Right forelimb (tissue), 1 donor: ENCODE measurements around the gene SPATA13.
"Not testable (repeated sequence)": the region's sequence is repeated elsewhere in the genome, so short reads cannot be mapped to it uniquely, and the experiment has no call there.

Experiments
- DNase-seq: peaks from one replicate; pipeline ENCODE4 v3.0.0-alpha.2; 2018

The SPATA13 gene

DNA sequence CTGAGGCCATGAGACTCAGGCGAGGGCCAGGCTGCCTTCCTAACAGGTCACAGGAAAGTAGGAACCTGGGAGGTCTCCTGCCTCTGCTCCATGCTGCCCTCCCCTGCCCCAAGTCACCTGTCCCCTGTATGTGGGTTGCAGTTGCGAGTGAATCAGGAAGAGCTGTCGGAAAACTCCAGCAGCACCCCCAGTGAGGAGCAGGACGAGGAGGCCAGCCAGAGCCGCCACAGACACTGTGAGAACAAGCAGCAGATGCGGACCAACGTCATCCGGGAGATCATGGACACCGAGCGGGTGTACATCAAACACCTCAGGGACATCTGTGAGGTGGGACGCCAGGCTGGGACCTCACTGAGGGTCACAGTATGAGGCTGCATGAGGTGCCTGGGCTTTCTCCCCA is 126.1 kb downstream of the SPATA13 start:
- DNase-seq = no peak

DNA sequence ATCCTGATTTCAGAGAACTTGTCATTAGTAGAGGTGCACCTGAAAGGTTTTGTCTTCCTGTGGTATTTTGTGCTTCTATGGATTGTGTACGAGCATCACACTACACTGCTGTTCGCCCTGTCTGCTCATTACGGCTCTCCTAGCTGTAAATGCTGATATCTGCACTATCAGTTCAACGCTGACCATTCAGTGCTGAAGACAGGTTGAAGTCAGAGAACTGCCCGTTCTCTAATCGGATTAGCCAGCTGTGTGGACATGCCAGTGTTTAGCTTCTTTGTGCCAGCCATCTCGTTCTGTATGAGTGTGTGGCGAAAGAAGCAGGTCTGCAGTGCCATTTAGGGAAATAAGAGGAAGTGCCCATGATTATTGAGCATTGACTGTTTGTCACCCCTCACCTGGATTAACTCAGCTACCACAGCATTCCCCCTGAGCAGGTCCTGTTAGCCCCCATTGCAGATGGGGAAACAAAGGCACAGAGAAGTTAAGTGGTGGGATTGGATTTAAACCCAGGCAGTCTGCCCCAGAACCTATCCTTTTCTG is 127.3 kb downstream of the SPATA13 start:
- no peak for DNase-seq

DNA sequence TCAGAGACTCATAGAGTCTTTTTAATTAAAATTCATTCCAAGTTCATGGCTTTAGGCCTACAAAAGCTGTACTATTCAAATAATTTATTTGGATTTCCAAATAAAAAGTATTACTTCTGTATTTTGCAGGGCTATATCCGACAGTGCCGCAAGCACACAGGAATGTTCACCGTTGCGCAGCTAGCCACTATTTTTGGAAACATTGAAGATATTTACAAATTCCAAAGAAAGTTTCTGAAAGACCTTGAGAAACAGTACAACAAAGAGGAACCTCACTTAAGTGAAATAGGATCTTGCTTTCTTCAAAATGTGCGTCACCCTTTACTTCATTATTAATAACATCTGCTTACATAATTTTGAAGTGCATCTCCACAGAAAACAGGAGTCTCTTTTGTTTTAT is 128.3 kb downstream of the SPATA13 start:
- no peak for DNase-seq

DNA sequence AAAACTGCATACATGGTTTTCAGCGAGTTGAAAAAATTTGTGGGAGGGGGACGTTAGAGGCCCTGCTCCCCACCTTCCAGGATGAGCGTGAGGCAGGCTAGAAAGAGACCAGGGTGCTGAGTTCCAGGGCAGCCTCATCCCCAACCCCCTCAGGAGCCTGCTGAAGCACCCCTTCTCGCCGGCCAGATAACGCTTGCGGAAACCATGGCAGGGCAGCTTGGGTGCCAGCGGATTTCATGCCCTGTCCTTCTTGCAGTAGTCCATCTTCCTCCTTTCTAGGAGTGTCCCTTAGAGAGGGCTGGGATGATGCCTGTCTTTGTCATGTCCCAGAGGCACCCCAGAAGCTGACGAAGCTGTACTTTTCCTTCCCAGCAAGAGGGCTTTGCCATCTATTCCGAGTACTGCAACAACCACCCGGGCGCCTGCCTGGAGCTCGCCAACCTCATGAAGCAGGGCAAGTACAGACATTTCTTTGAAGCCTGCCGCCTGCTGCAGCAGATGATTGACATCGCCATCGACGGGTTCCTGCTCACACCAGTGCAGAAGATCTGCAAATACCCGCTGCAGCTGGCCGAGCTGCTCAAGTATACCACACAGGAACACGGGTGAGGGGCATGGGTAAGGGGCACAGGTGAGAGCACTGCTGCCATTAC is 129.9 kb downstream of the SPATA13 start:
- no peak for DNase-seq

DNA sequence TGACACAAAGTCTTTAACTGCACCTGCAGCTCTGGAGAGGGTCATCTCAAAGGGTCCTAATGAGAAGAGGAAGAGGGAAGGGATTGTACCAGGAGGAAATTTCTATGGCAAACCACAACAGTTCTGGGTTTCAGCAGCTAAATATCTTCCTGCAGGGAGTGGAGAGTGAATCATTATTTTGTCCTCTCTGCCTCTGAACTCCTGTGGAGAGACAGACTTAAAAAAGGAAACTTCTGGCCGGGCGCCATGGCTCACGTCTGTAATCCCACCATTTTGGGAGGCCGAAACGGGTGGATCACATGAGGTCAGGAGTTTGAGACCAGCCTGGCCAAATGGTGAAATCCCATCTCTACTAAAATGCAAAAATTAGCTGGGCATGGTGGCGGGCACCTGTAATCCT is 132.0 kb downstream of the SPATA13 start:
- no peak for DNase-seq

DNA sequence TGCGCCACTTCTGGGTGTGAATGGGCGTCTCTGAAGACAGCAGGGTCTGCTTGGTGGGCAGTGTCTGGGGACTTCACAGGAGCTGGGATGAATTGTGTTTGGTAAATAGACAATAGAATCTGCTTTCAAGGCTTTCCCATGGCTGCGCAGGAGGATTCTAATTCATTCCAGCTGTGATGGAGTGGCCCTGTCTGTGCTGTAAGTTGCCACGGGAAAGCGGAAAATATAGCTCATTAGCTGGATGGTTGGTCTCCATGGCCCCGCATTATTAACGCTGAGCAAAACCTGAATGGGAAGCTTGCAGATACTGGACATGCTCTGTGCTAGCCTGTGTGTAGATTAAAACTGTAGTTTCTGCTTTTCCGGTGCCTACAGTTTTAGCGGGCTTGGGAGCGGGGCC is 133.2 kb downstream of the SPATA13 start:
- DNase-seq = no peak

DNA sequence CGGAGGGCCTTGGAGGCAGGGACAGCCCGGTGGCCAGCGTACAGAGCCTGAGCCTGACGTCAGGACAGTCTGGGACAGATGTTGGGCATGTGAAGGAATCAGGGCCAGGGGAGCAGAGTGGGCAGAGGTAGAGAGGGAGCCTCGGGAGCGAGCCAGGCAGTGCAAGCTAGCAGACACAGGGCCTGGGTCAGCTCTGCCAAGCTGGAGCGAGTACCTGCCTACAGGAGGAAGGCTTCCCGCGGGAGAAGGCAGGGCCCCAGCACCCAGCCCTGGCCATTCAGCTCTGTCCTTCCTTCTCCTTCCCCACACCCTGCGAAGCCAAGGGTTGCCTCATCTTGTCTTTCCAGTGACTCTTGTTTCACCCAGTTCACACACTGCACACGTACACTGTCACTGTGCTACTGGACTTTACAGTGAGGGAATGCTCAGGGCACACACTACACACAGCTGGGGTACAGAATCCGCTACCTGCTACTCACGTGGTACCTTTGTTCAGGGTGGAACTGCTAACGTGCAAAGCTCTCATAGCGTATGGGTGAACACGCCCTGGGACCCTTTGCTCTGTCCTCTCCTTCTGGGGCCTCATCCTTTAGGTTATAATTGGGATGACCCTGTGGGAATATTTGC is 139.1 kb downstream of the SPATA13 start:
- no peak for DNase-seq

DNA sequence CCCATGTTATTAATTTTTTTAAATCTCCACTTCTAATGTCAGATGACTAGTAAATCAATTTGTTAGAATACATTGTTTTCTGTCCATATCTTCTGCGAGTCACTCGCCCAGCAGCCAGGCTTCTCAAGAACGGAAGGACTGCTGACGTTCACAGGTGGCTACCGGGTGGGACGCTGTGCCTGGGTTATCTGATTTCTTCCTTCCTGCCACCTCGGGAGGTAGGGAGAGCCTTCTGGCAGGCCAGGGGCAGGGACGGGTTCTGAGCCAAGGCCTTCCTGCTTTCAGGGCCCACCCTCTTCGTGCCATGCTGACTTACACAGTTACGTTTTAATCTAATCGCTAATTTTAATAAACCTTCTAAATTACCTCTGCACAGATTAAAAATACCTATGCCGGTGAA is 140.9 kb downstream of the SPATA13 start:
- DNase-seq = no peak

DNA sequence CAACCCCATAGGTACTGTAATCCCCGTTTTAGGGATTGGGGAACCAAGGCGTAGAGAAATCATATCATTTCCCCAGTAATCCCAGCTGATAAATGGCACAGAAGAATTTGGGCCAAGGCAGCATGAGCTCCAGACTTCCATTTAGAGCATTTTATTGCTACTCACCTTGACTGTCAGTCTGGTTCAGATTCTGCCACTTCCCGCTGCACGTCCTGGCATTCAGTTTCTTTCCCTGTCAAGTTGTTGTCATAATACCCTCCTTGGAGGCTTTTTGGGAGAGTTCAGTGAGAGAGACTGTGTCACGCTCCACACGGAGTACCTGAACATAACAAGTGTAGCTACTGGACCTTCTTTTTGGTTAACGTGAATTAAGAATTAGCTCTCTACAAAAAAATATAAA is 141.4 kb downstream of the SPATA13 start:
- DNase-seq = no peak

DNA sequence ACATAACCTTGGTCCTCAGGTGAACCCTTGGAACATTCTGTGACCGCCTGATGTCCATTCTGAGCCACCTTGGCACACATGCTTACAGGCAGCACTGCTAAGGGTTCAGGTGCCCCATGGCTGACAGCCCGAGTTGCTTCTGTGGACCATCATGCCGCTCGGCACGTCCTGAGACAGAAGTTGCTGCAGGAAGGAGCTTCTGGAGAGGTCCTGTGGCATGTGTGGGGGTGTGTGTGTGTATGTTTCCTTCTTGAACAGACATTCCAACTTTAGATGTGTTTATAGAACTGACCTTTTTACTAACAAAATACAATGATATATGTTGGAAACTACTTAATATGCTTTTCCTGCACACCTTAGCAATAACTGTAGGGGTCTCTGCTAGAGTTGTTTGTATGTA is 144.1 kb downstream of the SPATA13 start:
- DNase-seq = no peak

DNA sequence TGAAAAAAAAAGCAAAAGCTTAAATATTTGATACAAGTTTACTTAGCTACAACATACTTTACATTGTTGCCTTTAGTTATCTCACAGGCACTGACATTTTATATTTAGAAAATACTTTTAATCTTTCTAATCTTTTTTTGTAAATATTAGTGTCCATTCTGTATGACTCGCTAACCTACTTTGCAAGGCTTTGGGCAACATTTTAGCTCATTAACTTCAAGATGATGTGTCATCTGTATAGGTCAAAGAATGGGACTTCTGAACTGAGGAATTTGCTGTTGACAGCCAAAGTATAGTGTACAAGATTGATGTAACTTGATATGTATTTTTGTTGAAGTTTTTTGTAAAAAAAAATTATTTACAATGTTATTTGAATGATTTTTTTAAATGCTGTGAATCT is 146.1 kb downstream of the SPATA13 start:
- DNase-seq = no peak

DNA sequence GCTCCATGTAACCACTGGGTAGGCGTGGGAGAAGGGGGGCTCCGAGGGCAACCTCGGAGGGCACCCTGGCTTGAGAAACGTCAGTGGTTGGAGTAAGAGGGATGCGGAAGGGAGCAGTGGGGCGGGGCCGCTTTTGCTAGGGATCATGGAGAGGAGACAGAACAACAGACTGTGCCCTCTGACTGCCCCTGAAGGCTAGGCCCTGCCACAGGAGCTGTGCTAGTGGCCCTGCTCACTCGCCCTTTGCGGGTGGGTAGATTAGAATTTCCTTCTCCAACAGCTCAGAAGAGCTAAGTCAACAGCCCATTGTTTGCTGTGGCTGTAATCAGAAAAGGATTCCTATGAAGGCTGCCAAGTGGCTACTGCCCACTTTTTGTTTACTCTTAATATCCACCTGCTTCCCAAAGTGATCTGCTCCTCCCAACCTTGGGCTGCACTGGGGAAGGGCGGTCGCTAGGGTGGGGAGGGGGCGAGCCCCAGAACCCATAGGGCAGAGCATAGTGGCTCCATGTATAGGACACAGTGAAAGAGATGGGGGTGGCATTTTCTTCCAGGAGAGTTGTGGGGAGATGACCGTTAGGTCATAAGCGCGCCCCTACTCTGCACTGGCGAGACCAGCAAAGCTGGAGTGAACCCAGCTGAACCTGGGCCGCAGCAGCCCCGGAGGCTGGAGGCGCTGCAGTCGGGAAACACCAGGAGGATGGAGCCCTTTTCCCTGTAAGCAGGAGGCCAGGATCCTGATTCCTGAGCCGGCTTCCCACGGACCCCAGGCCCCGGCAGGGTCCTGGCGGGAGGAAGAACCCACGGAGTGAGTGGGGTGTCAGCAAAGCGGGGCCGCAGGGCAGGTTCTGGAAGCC is 146.9 kb downstream of the SPATA13 start:
- no peak for DNase-seq

DNA sequence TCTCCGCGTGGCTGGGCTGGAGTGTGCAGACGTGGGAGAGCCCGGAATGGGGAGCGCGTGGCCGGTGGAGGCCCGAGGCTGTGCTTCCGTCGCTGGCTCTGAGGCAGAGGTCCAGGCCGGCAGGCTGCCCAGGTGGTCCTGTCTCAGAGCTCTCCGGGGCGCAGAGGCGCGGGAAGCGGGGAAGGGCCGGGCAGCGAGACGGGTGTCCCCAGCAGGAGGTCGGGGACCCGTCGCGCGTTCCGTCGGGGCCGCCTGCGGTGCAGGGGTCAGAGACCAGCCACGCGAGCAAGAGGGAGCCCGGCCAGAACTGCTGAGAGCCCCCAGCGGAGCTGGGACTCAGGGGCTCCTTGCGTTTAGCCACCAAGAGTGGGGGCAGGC is 147.5 kb downstream of the SPATA13 start:
- no peak for DNase-seq

DNA sequence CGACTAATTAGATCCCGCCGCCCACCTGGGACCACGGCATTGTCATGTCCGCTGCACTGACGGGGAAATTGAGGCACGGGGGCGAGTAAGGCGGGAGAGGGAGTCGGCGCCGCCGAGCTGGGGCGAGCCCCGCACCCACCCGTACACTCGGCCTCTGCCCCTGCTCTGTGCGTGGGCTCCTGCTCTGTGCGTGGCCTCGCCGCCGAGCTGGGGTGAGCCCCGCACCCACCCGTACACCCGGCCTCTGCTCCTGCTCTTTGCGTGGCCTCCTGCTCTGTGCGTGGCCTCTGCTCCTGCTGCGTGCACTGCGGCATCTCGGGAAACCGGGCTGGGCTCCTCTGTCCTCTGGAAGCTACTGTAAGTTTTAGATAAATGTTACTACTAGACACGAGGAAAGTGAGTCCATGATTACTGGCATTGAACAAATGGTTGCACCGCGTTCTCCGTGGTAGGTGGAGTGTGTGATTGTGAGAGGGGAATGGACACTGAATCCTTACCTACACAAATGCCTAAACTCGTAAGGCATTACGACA is 148.0 kb downstream of the SPATA13 start:
- no peak for DNase-seq

DNA sequence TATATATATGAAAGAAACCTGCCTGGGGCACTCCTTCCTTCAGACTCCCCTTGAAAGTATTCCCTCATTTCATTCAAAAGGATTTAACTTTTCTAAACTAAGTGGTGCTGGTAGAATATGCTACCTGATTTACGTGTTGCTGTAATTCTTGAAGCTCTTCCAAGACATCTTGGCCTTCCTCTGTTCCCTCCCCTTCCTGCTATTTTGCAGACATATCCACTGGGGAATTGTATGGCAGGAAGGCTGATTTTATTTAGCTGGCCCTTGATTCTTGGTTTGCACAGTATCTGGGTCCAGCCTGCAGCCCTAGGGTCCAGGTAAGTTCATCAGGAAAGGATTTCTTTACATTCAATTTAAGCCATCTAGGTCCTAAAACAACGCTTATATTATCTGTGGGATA is 148.8 kb downstream of the SPATA13 start, which contains the start of gene C1QTNF9:
TSS of gene C1QTNF9 (plus strand) at position 281 of the 400 bp plus-strand sequence. CDS start 6,424 bp downstream, outside the sequence.
- DNase-seq = not testable (repeated sequence)

DNA sequence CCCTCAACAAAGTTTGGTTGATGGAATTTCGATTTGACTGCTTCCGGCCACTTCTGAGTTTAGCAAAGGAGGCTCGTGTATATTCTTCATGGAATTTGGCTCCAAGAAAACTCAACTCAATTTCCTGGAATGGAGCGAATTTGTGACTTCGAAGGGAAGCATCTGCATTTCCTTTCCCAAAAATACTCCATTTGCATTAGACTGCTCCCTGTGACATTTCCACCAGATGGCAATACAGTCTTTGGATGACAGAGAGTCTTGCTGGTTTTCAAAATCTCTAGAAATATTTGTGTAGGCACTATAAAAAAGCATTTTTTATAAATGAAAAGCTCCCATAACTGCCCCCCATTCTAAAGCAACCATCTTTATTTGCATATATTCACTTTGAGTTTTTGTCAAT is 152.9 kb downstream of the SPATA13 start:
- no peak for DNase-seq

DNA sequence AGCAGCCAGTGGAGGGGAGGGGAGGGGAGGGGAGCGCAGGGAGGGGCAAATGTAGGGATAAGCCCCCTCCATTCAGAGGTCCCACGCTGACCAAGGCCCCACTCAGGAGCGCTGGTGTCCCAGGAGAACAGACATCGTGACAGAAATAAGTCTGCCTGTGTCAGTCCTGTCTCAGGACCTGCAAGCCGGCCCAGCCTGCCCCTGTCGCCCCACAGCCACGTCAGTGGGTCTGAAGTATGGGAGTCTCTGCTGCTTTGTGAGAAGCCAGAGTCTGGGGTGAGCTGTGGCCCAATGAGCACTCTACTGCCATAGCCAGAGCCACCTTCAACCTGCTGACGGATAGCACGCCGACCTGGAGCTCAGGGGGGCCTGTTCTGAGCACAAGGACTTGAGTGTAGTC is 157.3 kb downstream of the SPATA13 start:
- not testable (repeated sequence) for DNase-seq

DNA sequence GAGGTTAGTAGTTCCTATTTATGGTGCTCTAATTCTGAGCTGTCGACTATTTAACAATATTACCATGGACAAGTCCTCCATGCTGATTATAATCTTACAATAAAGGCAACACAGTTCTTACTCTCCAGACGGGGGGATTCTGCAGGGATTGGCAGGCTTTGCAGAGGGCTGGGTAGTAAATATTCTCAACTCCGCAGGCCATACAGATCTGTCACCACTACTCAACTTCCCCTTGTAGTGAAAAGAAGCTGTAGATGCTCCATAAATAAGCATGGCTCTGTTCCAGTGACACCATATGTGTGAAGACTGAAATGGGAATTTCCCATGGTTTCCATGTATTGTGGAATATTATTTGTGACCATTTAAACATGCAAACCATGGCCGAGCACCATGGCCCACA is 158.4 kb downstream of the SPATA13 start:
- not testable (repeated sequence) for DNase-seq

DNA sequence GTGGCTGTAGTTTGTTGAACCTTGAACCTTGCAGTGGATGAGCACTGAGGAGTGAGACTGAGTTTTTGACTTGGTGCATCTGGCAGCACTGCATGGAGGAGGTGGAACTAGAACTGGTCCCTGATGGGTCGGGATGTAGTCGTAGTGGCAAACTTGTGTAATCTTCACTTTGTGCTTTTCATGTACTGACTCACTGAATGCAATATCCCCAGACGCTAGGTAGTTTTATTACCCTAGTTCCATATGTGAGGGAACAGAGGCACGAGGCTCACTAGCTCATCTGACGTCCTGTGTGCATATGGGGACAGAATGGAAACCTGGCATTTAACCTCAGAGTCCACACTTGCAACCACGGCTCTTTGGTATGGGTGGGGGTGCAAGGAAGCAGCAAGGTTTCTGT is 159.1 kb downstream of the SPATA13 start:
- DNase-seq = not testable (repeated sequence)

DNA sequence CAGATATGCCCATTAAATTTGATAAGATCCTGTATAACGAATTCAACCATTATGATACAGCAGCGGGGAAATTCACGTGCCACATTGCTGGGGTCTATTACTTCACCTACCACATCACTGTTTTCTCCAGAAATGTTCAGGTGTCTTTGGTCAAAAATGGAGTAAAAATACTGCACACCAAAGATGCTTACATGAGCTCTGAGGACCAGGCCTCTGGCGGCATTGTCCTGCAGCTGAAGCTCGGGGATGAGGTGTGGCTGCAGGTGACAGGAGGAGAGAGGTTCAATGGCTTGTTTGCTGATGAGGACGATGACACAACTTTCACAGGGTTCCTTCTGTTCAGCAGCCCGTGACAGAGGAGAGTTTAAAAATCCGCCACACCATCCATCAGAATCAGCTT is 160.9 kb downstream of the SPATA13 start:
- not testable (repeated sequence) for DNase-seq

DNA sequence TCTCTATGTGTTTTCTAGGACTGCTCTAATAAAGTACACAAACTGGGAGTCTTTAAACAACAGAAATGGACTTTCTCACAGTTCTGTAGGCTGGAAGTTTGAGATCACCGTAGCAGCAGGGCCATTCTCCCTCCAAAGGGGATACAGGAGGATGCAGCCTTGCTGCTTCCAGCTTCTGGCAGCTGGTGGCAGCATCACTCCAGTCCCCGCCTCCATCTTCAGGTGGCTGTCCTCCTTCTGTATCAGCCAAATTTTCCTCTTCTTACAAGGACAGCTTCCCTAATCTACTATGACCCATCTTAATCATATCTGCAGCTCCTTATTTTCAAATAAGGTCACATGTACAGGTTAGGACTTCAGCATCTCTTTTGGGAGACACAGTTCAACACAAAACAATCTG is 161.9 kb downstream of the SPATA13 start:
- not testable (repeated sequence) for DNase-seq

DNA sequence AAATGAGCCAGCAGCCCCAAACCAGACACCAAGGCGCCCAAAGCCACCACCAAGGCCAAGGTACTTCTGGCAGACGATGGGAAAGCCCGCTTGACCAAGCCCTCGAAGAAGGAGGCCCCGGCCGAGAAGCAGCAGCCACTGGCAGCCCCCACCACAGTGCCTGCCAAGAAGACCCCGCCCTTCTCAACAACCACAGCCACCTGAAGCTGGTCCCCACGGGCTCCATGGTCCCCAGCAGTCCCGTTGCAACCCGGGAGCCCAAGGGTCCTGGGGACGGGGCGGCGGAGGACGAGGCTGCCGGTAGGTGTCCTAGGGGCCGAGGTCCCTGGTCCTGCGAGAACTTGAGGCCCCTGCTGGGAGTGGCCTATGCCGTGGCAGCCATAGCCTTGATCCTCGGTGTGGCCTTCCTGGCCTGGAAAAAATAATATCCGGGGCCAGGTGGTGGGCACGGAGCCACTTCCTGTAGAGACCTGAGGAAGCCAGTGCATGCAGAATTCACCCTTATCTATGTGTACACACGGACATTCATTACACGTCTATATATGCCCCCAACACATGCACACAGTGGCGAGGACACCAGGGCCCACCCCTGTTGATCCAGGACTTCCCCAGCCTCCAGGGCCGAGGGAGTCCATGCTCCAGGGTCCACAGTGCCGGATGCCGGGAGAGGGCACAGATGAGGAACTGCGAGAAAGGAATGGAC is 162.7 kb downstream of the SPATA13 start:
- no peak for DNase-seq

DNA sequence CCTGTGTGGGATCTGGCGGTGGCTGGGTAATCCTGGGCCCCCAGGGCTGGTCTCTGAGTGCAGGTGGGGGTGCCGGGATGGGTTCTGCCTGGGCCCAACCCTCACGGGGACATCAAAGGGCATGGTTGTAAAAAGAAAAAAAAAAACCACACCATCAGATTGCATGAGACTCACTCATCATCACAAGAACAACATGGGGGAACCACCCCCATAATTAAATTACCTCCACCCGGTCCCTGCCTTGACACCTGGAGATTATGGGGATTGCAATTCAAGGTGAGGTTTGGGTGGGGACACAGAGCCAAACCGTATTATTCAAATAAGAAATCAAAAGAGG is 163.2 kb downstream of the SPATA13 start:
- no peak for DNase-seq
